HepG2 (cell line): Measurements from ENCODE around the gene EPHB4. TPM values are rescaled to one million over a fixed set of nuclear protein-coding genes. Genes with fewer than 3 reads are reported as not detected.

Experiments used
- ATAC-seq: fragments of 200-7000 bp; cut with Tn5 transposase; 3 replicates; pipeline ENCODE4 v1.9.1; 2020; ENCODE audit warnings: mild to moderate bottlenecking, moderate library complexity
- BruUV-seq: library from RNA; stranded (reverse); fragments of 400-500 nt; replicated peaks from 2 replicates; lab custom pipeline; 2021; lab: Mats Ljungman, UMichigan
- CTCF ChIA-PET: fragments of 300-600 bp; formaldehyde crosslinking; extraction: SDS; loops from one replicate; lab custom pipeline; 2021; ENCODE audit warnings: low total read pairs, inconsistent platforms, low intra/inter-chr PET ratio; lab: Yijun Ruan, JAX
- POLR2A ChIA-PET: fragments of 350-600 bp; sonication (Branson Sonifier 250); formaldehyde crosslinking; loops from one replicate; lab custom pipeline; 2020; ENCODE audit warnings: antibody characterized with exemption, inconsistent platforms; lab: Yijun Ruan, JAX
- DNase-seq: peaks from one replicate; pipeline ENCODE4 v3.0.0-alpha.2; 2015; ENCODE audit warnings: low spot score
- FAIRE-seq: peaks from 3 replicates; lab custom pipeline; 2011; peaks lifted over from hg19 to GRCh38; lab: Jason Lieb, UNC
- H2AFZ ChIP-seq: one replicate; pipeline ENCODE4 v1.6.1; 2011; ENCODE audit warnings: low read length, inconsistent platforms
- H3K27ac ChIP-seq: fragments of 300-600 bp; 3 replicates; pipeline ENCODE4 v1.8.0; 2011; ENCODE audit warnings: mixed run types, mild to moderate bottlenecking, mixed read lengths, low read length, inconsistent platforms; ENCODE audit not compliant: insufficient read depth; ENCODE audit errors: extremely low read length
- H3K27me3 ChIP-seq, 2 experiments: fragments of 200-600 bp in 1 of 2; 2 replicates in 1 of 2; 3 replicates in 1 of 2; pipeline versions ENCODE4 v1.6.0 to v1.8.0; 2011; ENCODE audit warnings: low read length in 2 of 2, mild to moderate bottlenecking in 2 of 2, moderate library complexity in 2 of 2, inconsistent platforms in 1 of 2; ENCODE audit not compliant: insufficient read depth in 2 of 2, control insufficient read depth in 1 of 2
- H3K36me3 ChIP-seq, 2 experiments: fragments of 200-600 bp in 1 of 2; replicated peaks in 1 of 2; 2 replicates in 1 of 2; 3 replicates in 1 of 2; pipeline versions ENCODE4 v1.5.1 to v1.8.0; 2011; ENCODE audit warnings: low read length in 2 of 2, inconsistent platforms in 1 of 2; ENCODE audit not compliant: insufficient read depth in 2 of 2, control insufficient read depth in 1 of 2
- H3K4me1 ChIP-seq: 2 replicates; pipeline ENCODE4 v1.5.1; 2012; ENCODE audit warnings: low read length, inconsistent platforms; ENCODE audit not compliant: insufficient read depth
- H3K4me2 ChIP-seq: 2 replicates; pipeline ENCODE4 v1.6.0; 2011; ENCODE audit warnings: low read depth, low read length, inconsistent platforms
- H3K4me3 ChIP-seq, 3 experiments: fragments of 200-600 bp in 1 of 3; sonication (generic), shearing (Covaris generic) in 1 of 3; replicated peaks in 1 of 3; 2 replicates each; pipeline ENCODE4 v1.5.1; 2011 to 2016; ENCODE audit warnings: low read length in 3 of 3, inconsistent platforms in 2 of 3, low read depth in 2 of 3, mild to moderate bottlenecking in 2 of 3, control low read depth in 1 of 3, mixed read lengths in 1 of 3; ENCODE audit not compliant: insufficient read depth in 1 of 3
- H3K79me2 ChIP-seq: one replicate; pipeline ENCODE4 v1.6.1; 2011; ENCODE audit warnings: low read length, inconsistent platforms; ENCODE audit not compliant: insufficient read depth
- H3K9ac ChIP-seq: 2 replicates; pipeline ENCODE4 v1.6.0; 2011; ENCODE audit warnings: mild to moderate bottlenecking, low read depth, low read length, inconsistent platforms; ENCODE audit not compliant: insufficient read depth
- H3K9me3 ChIP-seq: 2 replicates; pipeline ENCODE4 v1.5.1; 2012; ENCODE audit warnings: mild to moderate bottlenecking, low read length
- H4K20me1 ChIP-seq: 2 replicates; pipeline ENCODE4 v1.6.0; 2011; ENCODE audit warnings: inconsistent platforms, mild to moderate bottlenecking, low read length, moderate library complexity; ENCODE audit not compliant: insufficient read depth
- FOSL2 ChIP-seq: sonication (generic); formaldehyde crosslinking; IDR thresholded peaks from 2 replicates; pipeline ENCODE4 v1.4.0; 2020; ENCODE audit warnings: missing genetic modification reagents
- HNRNPL ChIP-seq: fragments of 200-400 bp; formaldehyde crosslinking; IDR thresholded peaks from 2 replicates; pipeline ENCODE4 v1.6.1; 2017; ENCODE audit warnings: mild to moderate bottlenecking, low read depth, low read length
- PCBP2 ChIP-seq: fragments of 200-400 bp; formaldehyde crosslinking; optimal IDR thresholded peaks from 2 replicates; pipeline ENCODE3; 2018; ENCODE audit warnings: low read length, low read depth; ENCODE audit not compliant: poor library complexity, severe bottlenecking
- RFXAP ChIP-seq: sonication (generic); formaldehyde crosslinking; IDR thresholded peaks from 2 replicates; pipeline ENCODE4 v1.4.0; 2020; ENCODE audit warnings: missing genetic modification reagents, borderline replicate concordance
- YY1 ChIP-seq: IDR thresholded peaks from 2 replicates; pipeline ENCODE4 v1.6.1; 2011; ENCODE audit warnings: low read length, low read depth, moderate library complexity, mild to moderate bottlenecking; ENCODE audit not compliant: insufficient read depth, insufficient replicate concordance
- ZNF713 ChIP-seq: sonication (generic); formaldehyde crosslinking; IDR thresholded peaks from 2 replicates; pipeline ENCODE4 v1.4.0; 2020; ENCODE audit warnings: mild to moderate bottlenecking, missing genetic modification reagents
- ZNF768 ChIP-seq: sonication (generic); formaldehyde crosslinking; IDR thresholded peaks from 2 replicates; pipeline ENCODE4 v1.4.0; 2020; ENCODE audit warnings: missing genetic modification reagents
- ZNF773 ChIP-seq: sonication (generic); formaldehyde crosslinking; IDR thresholded peaks from 2 replicates; pipeline ENCODE4 v1.4.0; 2020; ENCODE audit warnings: missing genetic modification reagents, borderline replicate concordance
- whole genome bisulfite sequencing: methylation state at CpG from one replicate; pipeline ENCODE4 v1.1.6; 2017; ENCODE audit warnings: low lambda C conversion rate; 5-methylcytosine and 5-hydroxymethylcytosine counted together
- in situ Hi-C: cut with HindIII; loops from 2 replicates; pipeline ENCODE4 v1.10.0; 2017; ENCODE audit warnings: low pct_unique_long_range_greater_than_20kb; ENCODE audit not compliant: extremely low pct_ligation_motif_present
- intact Hi-C: fragments of 100-400 bp; cut with micrococcal nuclease; formaldehyde crosslinking; loops from one replicate; pipeline ENCODE4 v1.10.0; 2022; ENCODE audit not compliant: unreplicated experiment
- polyA plus RNA-seq, 8 experiments: library from polyadenylated mRNA; depleted of rRNA in 3 of 8; stranded (reverse) in 7 of 8; unstranded in 1 of 8; fragments of >200 nt; fragmentation: Illumina TruSeq in 4 of 8; extraction: Trizol in 4 of 8; gene quantifications; 2 replicates each; pipeline versions ENCODE4 v1.2.1 to v1.2.3, GENCODE V29; 2011 to 2016; ENCODE audit warnings: low read depth in 4 of 8, missing spikeins in 1 of 8, mixed read lengths in 1 of 8; ENCODE audit not compliant: insufficient read depth in 1 of 8
- total RNA-seq, 5 experiments: library from RNA; depleted of rRNA; stranded (reverse); fragments of >200 nt; fragmentation: Illumina TruSeq; extraction: Trizol; gene quantifications; 2 replicates each; pipeline ENCODE4 v1.2.3, GENCODE V29; 2016; ENCODE audit warnings: low read depth in 1 of 5

The EPHB4 gene
- total and polyA plus RNA-seq, 2 of the 13 experiments (the other 11 are each of a cell fraction or from before 2014, with no cell fraction given) = 61.4 to 69.6 TPM

DNA sequence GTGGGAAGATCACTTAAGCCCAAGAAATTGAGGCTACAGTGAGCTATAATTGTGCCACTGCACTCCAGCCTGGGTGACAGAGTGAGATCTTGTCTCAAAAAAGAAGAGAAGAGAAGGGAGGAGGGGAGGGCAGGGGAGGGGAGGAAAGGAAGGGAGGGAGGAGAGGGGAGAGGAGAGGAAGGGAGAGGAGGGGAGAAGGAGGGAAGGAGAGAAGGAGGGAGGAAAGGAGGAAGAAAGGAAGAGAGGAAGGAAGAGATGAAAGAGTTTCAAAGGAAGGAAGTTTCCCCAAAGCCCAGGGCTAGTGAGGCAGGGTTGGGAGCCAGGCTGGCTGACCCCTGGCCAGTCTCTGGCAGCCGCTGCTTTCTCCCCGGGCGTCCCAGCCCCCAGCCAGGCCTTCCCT is 32.6 kb downstream of the EPHB4 start:
- no peak for FAIRE-seq
- in situ Hi-C loops = loop anchor here (10.0 kb wide), 1 partner anchor 60 kb away; the partner anchor contains the start of gene SLC12A9
- no peak for ATAC-seq
- H3K27me3 ChIP-seq = peaks cover 0 to 5% of the 10 kb centered on the region in 2 experiments; a peak in 1 of 5 replicates
- no peak overlapping the region for H2AFZ ChIP-seq
- WGBS = 13% methylated on average over 3 of the region's 3 CpGs
- no peak overlapping the region for H3K27ac ChIP-seq
- BruUV-seq = no TSS peak
- no peak overlapping the region for H3K4me3 ChIP-seq
- ChIA-PET CTCF (no interaction called here), POLR2A (interaction anchor here (0.6 to 1.1 kb wide), 4 partner anchors 19 to 95 kb away, joined by 3 to 5 read pairs (median 4); partner anchors contain the start of genes POP7, SLC12A9 and UFSP1)
- H3K4me2 ChIP-seq = peak overlapping the region; percentile 12; the same call in 1 of the 2 replicates
- H3K4me1 ChIP-seq = peaks cover 48% of the 10 kb centered on the region
- H3K36me3 ChIP-seq = no peaks in the 10 kb centered on the region
- TF ChIP-seq ZNF713 (CRISPR knock-in tag) (no peak), PCBP2 (peak; percentile 25), ZNF773 (CRISPR knock-in tag) (no peak)
- H3K9me3 ChIP-seq = no peaks in the 10 kb centered on the region
- intact Hi-C loops = no loop called here
- no peaks in the 10 kb centered on the region for H4K20me1 ChIP-seq
- H3K79me2 ChIP-seq = no peaks in the 10 kb centered on the region
- no peak overlapping the region for H3K9ac ChIP-seq
- DNase-seq = no peak

GRCh38 chr7:100793806-100794660 is 33.3 kb downstream of the EPHB4 start:
- in situ Hi-C loops = loop anchor here (10.0 kb wide), 1 partner anchor 61 kb away; the partner anchor contains the start of gene SLC12A9
- BruUV-seq = no TSS peak
- intact Hi-C loops = no loop called here
- Histone ChIP-seq H3K4me3 (no peak overlapping the region), H3K4me2 (no peak overlapping the region), H3K27ac (no peak overlapping the region), H3K9me3 (no peaks in the 10 kb centered on the region), H3K9ac (no peak overlapping the region), H4K20me1 (no peaks in the 10 kb centered on the region), H3K27me3 (peaks cover 0 to 5% of the 10 kb centered on the region in 2 experiments; a peak in 1 of 5 replicates), H3K36me3 (no peaks in the 10 kb centered on the region), H2AFZ (no peak overlapping the region), H3K4me1 (peaks cover 46% of the 10 kb centered on the region), H3K79me2 (no peaks in the 10 kb centered on the region)
- DNase-seq (no peak), ATAC-seq (no peak), FAIRE-seq (peak; percentile 26)
- TF ChIP-seq FOSL2 (peak; percentile 79), ZNF768 (CRISPR knock-in tag) (peak; percentile 57; the same call in 1 of the 2 replicates), YY1 (no peak), HNRNPL (0 out of 2 replicates have a peak, but pooled peaks have one; percentile 30), RFXAP (no peak)
- WGBS = 16% methylated on average over 8 of the region's 18 CpGs
- ChIA-PET CTCF (no interaction called here), POLR2A (interaction anchor here (0.6 to 1.1 kb wide), 5 partner anchors 18 to 96 kb away, joined by 3 to 5 read pairs (median 3); partner anchors contain the start of genes POP7, SLC12A9, SRRT and UFSP1)
